SW480 (cell line): ENCODE measurements around the gene KIF19.
"Not testable (repeated sequence)": the region's sequence is repeated elsewhere in the genome, so short reads cannot be mapped to it uniquely, and the experiment has no call there.

Experiments
- DNase-seq: peaks from one replicate; pipeline ENCODE4 v3.0.0-alpha.2; 2016; ENCODE audit warnings: low spot score

Gene KIF19, protein sequence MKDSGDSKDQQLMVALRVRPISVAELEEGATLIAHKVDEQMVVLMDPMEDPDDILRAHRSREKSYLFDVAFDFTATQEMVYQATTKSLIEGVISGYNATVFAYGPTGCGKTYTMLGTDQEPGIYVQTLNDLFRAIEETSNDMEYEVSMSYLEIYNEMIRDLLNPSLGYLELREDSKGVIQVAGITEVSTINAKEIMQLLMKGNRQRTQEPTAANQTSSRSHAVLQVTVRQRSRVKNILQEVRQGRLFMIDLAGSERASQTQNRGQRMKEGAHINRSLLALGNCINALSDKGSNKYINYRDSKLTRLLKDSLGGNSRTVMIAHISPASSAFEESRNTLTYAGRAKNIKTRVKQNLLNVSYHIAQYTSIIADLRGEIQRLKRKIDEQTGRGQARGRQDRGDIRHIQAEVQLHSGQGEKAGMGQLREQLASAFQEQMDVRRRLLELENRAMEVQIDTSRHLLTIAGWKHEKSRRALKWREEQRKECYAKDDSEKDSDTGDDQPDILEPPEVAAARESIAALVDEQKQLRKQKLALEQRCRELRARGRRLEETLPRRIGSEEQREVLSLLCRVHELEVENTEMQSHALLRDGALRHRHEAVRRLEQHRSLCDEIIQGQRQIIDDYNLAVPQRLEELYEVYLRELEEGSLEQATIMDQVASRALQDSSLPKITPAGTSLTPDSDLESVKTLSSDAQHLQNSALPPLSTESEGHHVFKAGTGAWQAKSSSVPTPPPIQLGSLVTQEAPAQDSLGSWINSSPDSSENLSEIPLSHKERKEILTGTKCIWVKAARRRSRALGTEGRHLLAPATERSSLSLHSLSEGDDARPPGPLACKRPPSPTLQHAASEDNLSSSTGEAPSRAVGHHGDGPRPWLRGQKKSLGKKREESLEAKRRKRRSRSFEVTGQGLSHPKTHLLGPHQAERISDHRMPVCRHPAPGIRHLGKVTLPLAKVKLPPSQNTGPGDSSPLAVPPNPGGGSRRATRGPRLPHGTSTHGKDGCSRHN

GRCh38 chr17:74325743-74326379 is at the start of gene KIF19:
TSS of gene KIF19 (plus strand) at chr17:74326226. CDS start at chr17:74326350, 124 bp downstream.
- DNase-seq: peak; percentile 24

- no peak for DNase-seq
These were observed 49.5 kb upstream of the KIF19 start for GRCh38 chr17:74276541-74277009.

DNA sequence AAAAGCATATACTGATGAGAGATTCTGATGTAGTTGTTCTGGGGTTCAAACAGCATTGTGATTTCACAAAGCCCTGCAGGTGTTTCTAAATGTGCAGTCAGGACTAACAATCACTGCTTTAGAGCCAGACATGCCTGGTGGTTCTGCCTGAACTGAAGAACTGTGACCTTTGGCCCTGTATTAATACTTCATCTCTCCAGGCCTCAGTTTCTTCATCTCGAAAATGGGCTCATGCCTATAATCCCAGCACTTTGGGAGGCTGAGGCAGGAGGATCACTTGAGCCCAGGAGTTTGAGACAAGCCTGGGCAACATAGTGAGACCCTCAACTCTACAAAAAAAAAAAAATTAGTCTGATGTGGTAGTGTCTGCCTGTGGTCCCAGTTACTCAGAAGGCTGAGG is 48.1 kb upstream of the KIF19 start:
- no peak for DNase-seq

GRCh38 chr17:74279617-74280016 is 46.4 kb upstream of the KIF19 start:
- DNase-seq: not testable (repeated sequence)

DNA sequence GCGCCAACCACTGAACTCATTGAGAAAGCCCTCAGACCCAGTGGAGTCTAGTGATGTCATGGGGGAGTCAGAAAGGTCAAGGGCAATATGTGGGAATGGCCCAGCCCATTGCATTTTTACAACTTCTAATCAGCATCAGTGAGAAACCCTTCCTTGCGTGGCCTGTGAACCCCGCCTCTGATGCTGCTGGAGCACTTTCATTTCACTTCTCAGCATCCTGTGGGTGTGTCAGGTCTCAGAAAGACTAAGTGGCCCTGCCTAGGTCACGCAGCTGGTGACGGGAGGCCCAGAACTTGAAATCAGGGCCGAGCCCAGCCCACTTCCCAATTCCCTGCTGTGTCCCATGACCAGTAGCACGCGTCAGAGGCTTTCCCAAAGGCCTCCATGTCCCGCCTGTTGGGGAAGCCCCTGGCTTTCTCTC is 45.9 kb upstream of the KIF19 start:
- peak; percentile 34 for DNase-seq

DNA sequence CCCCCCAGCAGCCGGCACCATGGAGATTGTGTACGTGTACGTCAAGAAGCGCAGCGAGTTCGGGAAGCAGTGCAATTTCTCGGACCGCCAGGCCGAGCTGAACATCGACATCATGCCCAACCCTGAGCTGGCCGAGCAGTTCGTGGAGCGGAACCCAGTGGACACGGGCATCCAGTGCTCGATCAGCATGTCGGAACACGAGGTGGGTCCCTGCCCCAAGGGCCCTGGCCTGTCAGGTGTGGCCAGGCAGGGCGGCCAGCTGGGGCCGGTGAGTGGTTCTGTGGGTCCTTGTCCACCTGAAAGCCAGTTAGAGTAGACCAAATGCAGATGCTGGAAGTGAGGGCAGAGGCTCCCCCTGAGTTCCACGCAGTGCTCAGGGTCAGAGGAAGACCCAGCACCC is 44.2 kb upstream of the KIF19 start:
- no peak for DNase-seq

DNA sequence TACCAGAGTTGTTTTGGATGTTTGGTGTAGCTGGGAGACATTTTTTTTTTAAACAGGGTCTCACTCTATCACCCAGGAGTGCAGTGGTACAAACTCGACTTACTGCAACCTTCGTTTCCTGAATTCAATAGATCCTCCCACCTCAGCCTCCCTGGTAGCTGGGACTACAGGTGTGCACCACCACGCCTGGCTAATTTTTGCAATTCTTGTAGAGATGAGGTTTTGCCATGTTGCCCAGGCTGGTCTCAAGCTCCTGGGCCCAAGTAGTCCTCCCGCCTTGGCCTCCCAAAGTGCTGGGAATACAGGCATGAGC is 43.8 kb upstream of the KIF19 start:
- not testable (repeated sequence) for DNase-seq

DNA sequence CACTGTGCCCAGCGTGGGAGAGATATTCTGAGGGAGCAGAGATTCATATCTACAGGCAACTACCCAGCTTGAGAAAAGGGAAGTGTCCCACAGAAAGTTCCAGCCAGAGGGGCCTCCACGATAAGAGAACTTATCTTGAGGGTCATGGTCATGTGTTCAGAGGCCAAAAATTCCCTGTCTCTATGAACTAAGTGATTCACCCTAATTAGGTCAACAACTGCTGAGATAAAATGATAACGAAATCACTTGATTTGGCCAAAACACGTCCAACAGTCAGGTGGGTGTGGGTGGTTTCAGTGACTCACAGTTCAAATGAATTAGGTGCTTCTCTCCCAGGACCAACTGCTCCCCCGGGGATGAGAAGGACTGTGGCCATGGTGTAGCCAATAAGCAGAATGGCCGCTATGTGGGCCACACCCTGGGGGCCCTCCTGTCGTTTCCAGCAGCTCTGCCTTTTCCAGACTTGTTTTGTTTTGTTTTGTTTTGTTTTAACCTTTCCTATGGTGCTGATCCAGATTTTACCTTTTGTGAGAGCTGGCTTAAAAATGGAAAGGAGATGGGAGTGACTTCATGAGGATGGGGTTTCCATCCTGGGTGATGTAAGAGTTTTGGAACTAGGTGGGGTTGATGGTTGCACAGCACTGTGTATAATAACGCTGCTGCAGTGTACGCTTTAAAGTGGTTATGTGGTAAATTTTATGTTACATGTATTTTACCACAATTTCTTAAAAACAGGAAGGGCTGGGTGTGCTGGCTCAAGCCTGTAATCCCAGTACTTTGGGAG is 43.2 kb upstream of the KIF19 start:
- DNase-seq: peak; percentile 99

GRCh38 chr17:74283371-74283673 is 42.7 kb upstream of the KIF19 start:
- no peak for DNase-seq

DNA sequence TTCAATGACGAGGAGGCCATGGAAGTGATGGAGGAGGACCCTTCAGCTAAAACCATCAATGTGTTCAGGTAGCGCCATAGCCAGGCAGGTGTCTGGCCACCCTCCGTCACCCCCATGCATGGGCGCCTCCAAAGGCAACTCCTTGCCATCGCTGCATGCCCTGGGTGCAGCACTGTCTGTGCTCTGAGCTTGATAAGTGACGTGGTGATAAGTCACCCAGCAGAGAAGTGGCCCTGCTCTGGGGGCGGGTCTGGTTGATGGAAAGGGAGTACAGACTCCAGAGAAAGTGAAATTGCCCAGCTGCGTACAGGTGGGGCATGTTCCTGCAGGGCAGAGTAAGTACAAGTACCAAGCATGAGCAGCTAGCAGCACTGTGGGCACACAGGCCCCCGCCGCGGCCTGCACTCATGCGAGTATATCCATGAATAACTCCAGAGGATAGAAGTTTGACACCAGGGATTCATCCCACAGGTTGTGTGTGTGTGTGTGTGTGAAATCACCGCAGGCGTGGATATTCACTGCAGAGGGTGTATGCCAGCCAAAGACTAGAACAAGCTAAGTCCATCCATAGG is 38.9 kb upstream of the KIF19 start:
- no peak for DNase-seq

DNA sequence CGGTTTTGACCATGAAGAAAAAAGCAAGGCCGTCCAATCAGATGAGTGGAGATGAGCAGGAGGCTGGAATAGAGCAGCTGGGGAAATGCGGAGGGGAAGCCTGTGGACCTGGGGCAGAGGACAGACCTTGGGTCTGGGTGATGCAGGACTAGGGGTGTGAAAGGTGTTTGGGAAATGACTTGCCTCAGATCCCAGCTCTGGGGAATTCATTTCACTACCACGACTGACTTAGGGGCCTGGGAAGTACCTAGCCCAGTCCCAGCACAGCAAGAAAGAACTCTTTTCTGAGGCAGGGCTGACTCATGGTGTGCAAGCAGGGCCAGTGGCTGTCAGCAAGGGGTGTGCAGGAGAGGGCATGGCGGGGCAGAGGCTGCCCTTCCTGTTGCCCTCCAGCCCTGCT is 37.2 kb upstream of the KIF19 start:
- no peak for DNase-seq

DNA sequence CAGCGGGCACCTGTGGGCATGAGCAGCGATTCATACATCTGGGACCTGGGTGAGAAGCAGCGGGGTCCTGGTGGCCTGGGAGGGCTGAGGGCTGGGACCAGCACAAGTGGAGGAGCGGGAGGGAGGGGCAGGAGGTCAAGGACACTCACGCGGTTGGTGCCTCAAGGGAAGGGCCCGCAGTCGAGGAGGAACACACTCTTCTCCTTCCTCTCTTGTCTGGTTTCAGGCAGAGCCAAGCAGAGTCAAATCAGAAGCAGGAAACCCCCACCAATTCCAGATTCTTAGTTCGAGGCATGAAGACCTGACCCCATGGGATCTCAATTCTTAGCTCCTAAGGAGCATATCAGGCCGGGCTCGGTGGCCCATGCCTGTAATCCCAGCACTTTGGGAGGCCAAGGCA is 36.3 kb upstream of the KIF19 start:
- no peak for DNase-seq

- peak; percentile 27 for DNase-seq
These were observed 35.7 kb upstream of the KIF19 start for GRCh38 chr17:74290340-74290739.

- DNase-seq: no peak
These were observed 33.5 kb upstream of the KIF19 start for GRCh38 chr17:74292495-74292894.

GRCh38 chr17:74295625-74296547 is 30.1 kb upstream of the KIF19 start:
- DNase-seq: no peak

DNA sequence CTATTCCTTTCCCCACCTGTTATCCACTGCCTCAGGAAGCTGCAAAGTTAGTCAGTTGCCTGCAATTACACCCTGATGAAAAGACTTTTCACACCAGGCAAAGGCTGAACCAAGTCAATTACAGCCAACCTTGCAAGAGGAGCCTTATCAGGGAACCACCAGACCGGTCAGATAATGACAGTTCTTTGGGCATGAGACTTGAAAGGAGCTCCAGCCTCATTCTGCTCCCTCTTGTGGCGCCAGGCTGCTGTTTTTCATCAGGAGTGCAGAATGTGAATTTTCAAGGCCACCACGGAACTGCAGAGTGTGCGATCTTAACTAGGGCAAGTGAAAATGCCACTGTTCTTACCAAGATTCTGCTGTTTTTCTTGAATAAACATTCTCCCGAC is 29.5 kb upstream of the KIF19 start:
- peak; percentile 65 for DNase-seq

DNA sequence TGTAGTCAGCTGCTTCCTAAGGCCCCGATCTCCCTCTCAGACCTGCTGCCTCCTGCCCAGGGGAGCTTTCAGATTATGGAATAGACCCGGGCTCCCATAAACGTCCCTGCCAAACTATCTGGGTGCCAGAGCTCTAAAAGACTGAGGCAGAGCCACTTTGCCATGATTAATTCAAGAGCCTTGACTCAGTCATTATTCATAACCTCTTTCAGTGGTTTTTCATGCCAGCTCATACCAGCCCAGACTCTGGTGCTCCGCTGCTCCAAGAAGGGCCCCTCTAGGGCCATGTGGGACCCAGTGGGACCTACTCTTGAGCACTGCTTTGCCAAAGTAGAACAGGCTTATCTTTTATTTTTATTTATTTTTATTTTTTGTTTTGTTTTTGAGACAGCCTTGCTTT is 28.1 kb upstream of the KIF19 start:
- no peak for DNase-seq

GRCh38 chr17:74298778-74299177 is 27.2 kb upstream of the KIF19 start:
- no peak for DNase-seq

DNA sequence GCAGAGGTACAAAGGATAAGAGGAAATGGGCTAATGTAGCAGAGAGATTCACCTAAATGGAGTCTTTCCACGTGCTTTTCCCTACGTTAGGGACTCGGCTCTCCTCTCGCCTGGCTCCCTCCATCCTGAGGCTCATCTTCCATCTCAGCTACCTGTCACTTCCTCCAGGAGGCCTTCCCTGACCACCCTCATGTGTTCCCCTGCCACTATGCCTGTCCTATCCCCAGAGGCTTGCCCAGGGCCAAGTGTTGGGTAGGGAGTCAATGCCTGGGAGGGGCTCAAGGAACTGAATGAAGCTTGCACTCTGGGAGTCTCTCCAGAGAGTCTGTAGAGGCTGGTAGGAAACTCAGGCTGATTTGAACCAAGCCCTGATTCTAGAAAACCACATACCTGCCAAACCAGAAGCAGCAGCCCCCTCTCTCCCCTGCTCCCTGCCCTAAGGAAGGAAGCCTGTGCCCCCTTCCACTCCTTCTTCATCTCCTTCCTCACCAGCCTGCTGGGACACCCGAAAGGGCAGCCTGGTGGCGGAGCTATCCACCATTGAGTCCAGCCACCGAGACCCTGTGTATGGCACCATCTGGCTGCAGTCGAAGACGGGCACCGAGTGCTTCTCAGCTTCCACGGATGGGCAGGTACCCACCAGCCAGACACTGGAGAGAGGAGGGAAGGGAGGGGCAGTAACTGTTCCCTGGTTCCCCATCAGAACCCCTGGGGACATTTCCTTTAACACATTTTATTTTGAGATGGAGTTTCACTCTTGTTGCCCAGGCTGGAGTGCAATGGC is 26.6 kb upstream of the KIF19 start:
- DNase-seq: no peak

- no peak for DNase-seq
These were observed 22.7 kb upstream of the KIF19 start for GRCh38 chr17:74303305-74303704.
